Mesothelial cell of epicardium (in vitro differentiated cells): ENCODE data around the gene ASPSCR1. TPM values are rescaled to one million over a fixed set of nuclear protein-coding genes. Genes with fewer than 3 reads are reported as not detected.
A peak's percentile ranks its signal among the peaks of the same experiment; 100 is the strongest.

Source experiments
- DNase-seq, 2 experiments: peaks; one replicate each; pipeline ENCODE4 v3.0.0; 2021; ENCODE audit warnings: low spot score in 2 of 2; ENCODE audit not compliant: unreplicated experiment in 2 of 2
- H3K27ac Mint-ChIP-seq: 2 replicates; pipeline ENCODE4 v1.8.0; 2021; ENCODE audit warnings: mixed read lengths
- H3K27me3 Mint-ChIP-seq: 2 replicates; pipeline ENCODE4 v1.8.0; 2021; ENCODE audit warnings: low read depth, mixed read lengths
- H3K36me3 Mint-ChIP-seq: 2 replicates; pipeline ENCODE4 v1.8.0; 2021; ENCODE audit warnings: mixed read lengths
- H3K4me1 Mint-ChIP-seq: 2 replicates; pipeline ENCODE4 v1.8.0; 2021; ENCODE audit warnings: mixed read lengths
- H3K4me3 Mint-ChIP-seq: 2 replicates; pipeline ENCODE4 v1.8.0; 2021; ENCODE audit warnings: mild to moderate bottlenecking, moderate library complexity, mixed read lengths
- H3K9me3 Mint-ChIP-seq: 2 replicates; pipeline ENCODE4 v1.8.0; 2021; ENCODE audit warnings: mixed read lengths
- CTCF ChIP-seq: fragments of 200-600 bp; sonication (generic); IDR thresholded peaks from one replicate; pipeline ENCODE4 v1.5.0; 2021; ENCODE audit warnings: antibody characterized with exemption; ENCODE audit not compliant: unreplicated experiment
- total RNA-seq: library from RNA; stranded (reverse); gene quantifications from 3 replicates; pipeline ENCODE4 v1.2.1, GENCODE V29; 2021

Gene ASPSCR1
- total RNA-seq, 1 donor from 2014 or later = 50.5 TPM

DNA sequence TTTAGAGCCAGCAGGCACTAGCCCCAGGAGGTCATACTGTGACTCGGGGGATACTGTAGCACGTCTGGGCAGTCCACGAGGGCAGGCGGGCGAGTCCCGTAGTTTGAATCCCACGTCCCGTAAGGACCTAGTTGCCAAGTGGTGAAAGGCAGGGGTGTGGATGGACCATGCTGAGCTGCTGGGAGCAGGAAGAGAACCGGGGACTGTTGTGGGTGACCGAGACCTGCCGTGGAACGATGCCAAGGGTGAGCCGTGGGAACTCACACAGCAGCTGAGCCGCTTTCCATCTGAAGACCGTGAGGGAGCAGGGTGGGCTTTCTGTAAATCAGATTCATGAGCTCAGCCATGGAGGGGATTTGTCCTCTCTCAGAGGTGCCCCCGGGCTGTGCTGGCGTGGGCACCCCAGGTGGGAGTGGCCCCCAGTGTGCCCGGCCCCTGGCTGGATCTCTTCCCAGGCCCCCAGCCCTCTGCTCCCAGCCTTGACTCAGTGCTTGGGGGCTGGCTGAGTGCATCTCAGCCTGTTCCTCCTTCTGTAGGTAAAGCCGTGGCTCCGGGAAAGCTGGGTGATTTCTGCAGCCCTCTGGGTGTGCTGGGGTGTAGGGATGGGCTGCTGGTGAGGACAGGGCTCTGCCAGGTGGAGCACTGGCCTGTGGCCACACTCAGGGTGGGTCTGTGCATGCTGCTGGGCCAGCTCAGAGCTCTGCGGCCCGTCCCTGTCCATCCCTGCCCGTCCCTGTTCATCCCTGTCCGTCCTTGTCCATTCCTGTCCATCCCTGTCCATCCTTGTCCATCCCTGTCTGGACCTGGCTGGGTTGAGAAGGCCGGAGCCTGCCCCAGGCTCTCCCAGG is 13.6 kb downstream of the ASPSCR1 start:
- Mint-ChIP-seq H3K9me3 (no peaks in the 10 kb centered on the region), H3K27ac (peak overlapping the region; percentile 59), H3K36me3 (peaks cover 18% of the 10 kb centered on the region), H3K4me1 (peaks cover 15% of the 10 kb centered on the region), H3K4me3 (peak overlapping the region; percentile 24), H3K27me3 (no peaks in the 10 kb centered on the region)
- no peak for TF ChIP-seq CTCF
- no peak for DNase-seq

GRCh38 chr17:81991684-81992305 is 14.4 kb downstream of the ASPSCR1 start:
- H3K27ac Mint-ChIP-seq = peak overlapping the region; percentile 59
- DNase-seq = peak in 1 of 2 experiments; percentile 23
- H3K9me3 Mint-ChIP-seq = no peaks in the 10 kb centered on the region
- H3K4me3 Mint-ChIP-seq = peak overlapping the region; percentile 24
- peaks cover 15% of the 10 kb centered on the region for H3K4me1 Mint-ChIP-seq
- no peaks in the 10 kb centered on the region for H3K27me3 Mint-ChIP-seq
- H3K36me3 Mint-ChIP-seq = peaks cover 16% of the 10 kb centered on the region
- no peak for TF ChIP-seq CTCF

- no peak overlapping the region for H3K4me3 Mint-ChIP-seq
- peak overlapping the region; percentile 50 for H3K27ac Mint-ChIP-seq
- peak in 1 of 2 experiments; percentile 20 for DNase-seq
- no peaks in the 10 kb centered on the region for H3K9me3 Mint-ChIP-seq
- H3K36me3 Mint-ChIP-seq = peaks cover 17% of the 10 kb centered on the region
- peaks cover 15% of the 10 kb centered on the region for H3K4me1 Mint-ChIP-seq
- no peaks in the 10 kb centered on the region for H3K27me3 Mint-ChIP-seq
- no peak for TF ChIP-seq CTCF
These were observed 15.1 kb downstream of the ASPSCR1 start for GRCh38 chr17:81992306-81993102.

DNA sequence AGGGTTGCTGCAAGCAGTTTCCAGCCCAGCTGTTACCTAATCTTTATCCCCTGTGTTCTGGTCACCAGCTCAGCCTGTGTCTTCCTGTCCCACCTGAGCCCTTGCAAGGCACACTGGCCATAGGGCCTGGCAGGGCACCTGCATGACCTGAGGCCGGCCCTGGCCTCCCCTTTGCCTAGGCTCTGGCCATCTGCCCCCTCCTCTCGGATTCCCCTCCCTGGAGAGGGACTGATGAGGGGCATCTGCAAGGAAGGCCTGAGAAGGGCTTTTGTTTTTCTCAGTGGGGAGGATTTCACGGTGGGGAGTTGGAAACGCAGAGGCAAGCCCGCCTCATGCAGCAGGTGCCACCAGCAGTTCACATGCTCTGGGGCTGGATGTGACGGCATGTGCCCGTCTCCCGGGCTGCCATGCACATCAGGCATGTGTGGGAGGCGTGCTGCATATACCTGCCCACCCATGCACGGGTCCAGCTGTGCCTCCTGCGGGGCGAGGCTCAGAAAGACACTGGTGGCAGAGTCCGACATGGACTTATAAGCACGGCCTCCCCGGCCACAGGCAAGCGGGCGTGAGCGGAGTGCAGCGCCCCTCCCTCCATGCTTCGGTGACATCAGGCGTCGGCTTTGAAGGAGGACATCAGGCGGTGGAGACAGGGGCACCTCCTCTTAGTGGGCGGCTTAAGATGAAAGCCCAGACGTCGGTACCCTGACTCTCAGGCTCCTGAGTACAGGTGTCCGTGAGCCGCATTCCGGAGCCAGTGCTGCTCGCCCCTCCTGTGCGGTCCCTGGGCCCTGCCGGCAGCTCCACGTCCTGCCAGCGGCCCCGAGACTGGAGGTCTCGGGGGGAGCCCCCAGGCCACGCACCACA is 16.5 kb downstream of the ASPSCR1 start:
- no peak for TF ChIP-seq CTCF
- Mint-ChIP-seq H3K4me1 (peaks cover 18% of the 10 kb centered on the region), H3K27ac (peak overlapping the region; percentile 34), H3K36me3 (peaks cover 17% of the 10 kb centered on the region), H3K27me3 (no peaks in the 10 kb centered on the region), H3K4me3 (no peak overlapping the region), H3K9me3 (no peaks in the 10 kb centered on the region)
- DNase-seq = peak in 1 of 2 experiments; percentile 18
